Natural killer cell treated with Interleukin-12 subunit alpha and Interleukin-12 subunit beta and Interleukin-15 and Interleukin-18, amount 100 ng/mL, for 72 hours (primary cell): ENCODE measurements around the gene PNPT1. TPM values are rescaled to one million over a fixed set of nuclear protein-coding genes. Genes with fewer than 3 reads are reported as not detected.
"Not testable (repeated sequence)": the region's sequence is repeated elsewhere in the genome, so short reads cannot be mapped to it uniquely, and the experiment has no call there.

Source experiments
- ATAC-seq, 2 donors: fragments of 150-1000 bp; cut with Tn5 transposase in 1 of 2; sonication (Bioruptor Pico), chemical (Tn5 transposase) in 1 of 2; 2 replicates each; pipeline ENCODE4 v1.10.0; 2021
- DNase-seq: peaks from one replicate; pipeline ENCODE4 v3.0.0; 2022; ENCODE audit warnings: low spot score
- H3K27ac Mint-ChIP-seq, 2 donors: 1 replicate in 1 of 2; 2 replicates in 1 of 2; pipeline ENCODE4 v1.8.0; 2022; ENCODE audit warnings: mixed read lengths in 2 of 2, mild to moderate bottlenecking in 1 of 2, moderate library complexity in 1 of 2
- H3K27me3 Mint-ChIP-seq, 2 donors: 1 replicate in 1 of 2; 2 replicates in 1 of 2; pipeline ENCODE4 v1.8.0; 2022; ENCODE audit warnings: mixed read lengths in 2 of 2
- H3K36me3 Mint-ChIP-seq: one replicate; pipeline ENCODE4 v1.8.0; 2022; ENCODE audit warnings: mixed read lengths
- H3K4me1 Mint-ChIP-seq, 2 donors: 1 replicate in 1 of 2; 2 replicates in 1 of 2; pipeline ENCODE4 v1.8.0; 2022; ENCODE audit warnings: low read depth in 2 of 2, mixed read lengths in 2 of 2, mild to moderate bottlenecking in 1 of 2
- H3K4me3 Mint-ChIP-seq: one replicate; pipeline ENCODE4 v1.8.0; 2022; ENCODE audit warnings: mixed read lengths
- H3K9me3 Mint-ChIP-seq: 2 replicates; pipeline ENCODE4 v1.8.0; 2022; ENCODE audit warnings: mixed read lengths
- total RNA-seq, 2 donors: library from RNA; stranded (reverse); gene quantifications; one replicate each; pipeline ENCODE4 v1.2.3, GENCODE V29; 2022

PNPT1 gene
- total RNA-seq, 2 donors from 2014 or later, result 30.4 to 64.9 TPM

DNA sequence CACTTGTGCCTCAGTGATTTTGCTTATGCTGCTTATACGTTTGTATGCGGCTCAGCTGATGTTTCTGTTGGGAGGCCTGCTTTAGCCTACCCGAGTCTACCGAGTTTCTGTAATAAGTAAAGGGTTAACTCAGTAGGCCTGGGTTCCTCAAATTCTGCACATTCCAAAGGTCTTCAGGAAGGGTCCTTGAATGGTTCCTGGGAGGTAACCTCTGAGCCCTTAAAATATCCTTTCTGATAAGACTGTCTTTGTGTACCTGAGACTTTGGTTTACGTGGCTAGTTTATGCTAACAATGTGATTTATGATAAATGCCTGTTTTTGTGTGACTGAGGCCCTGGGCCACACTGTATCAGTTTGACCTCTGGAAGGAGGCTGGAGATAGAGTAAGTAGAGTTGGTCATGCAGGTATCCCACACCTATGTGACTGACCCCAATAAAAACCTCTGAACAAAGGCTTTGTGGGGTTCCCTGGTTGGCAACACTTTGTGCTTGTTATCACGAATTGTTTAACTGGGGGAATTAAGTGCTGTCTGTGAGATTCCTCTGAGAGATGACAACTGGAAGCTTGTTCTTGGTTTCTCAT, 18.9 kb upstream of the PNPT1 start:
- Mint-ChIP-seq H3K36me3 (no peaks in the 10 kb centered on the region), H3K27me3 (peaks cover 19 to 26% of the 10 kb centered on the region in 2 donors), H3K4me3 (no peak overlapping the region), H3K4me1 (no peaks in the 10 kb centered on the region), H3K9me3 (no peaks in the 10 kb centered on the region), H3K27ac (no peak overlapping the region)
- no peak for ATAC-seq
- DNase-seq, result no peak

DNA sequence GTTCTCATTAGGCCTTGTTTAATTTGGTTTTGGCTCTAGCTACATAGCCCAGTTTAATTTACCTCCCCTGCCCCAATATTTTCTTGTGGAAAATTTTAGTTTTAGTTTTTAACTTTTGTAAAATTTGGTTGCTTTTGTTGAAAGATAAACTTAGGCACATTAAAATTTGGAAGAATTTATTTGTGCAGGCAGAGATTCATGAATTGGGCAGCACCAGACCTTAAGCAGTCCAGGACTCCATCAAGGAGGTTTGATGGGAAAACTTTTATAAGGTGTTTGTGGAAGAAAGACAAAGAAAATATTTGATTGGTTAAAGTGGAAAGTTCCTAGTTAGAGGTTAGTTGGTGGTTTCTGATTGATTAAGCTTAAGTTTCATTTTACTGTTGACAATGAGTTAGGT, 16.4 kb upstream of the PNPT1 start:
- no peak for ATAC-seq

DNA sequence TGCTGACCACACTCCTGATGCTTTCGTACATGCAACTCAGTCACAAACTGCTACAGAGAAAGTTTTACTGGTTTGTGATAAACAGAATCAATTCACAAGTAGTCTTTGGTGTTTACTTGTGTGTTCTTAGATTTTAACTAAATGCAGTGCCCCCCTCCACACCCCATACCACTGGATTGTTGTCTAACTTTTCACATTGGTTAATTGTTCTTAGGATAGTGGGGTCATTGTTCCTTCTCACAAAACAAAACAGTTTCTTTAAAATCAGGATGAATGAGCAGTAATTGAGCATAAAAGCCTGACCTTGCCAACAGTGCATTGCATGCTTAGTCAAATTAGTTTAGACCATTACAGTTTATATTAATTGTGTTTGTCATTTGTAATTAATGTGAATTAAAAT, 14.1 kb upstream of the PNPT1 start:
- ATAC-seq, result no peak
- no peaks in the 10 kb centered on the region for H3K9me3 Mint-ChIP-seq
- H3K4me1 Mint-ChIP-seq, result no peaks in the 10 kb centered on the region
- H3K4me3 Mint-ChIP-seq, result no peak overlapping the region
- peaks cover 21 to 32% of the 10 kb centered on the region in 2 donors for H3K27me3 Mint-ChIP-seq
- DNase-seq, result no peak
- no peak overlapping the region for H3K27ac Mint-ChIP-seq
- H3K36me3 Mint-ChIP-seq, result no peaks in the 10 kb centered on the region

More for the DNA sequence above, 16.4 kb upstream of the PNPT1 start:
- H3K9me3 Mint-ChIP-seq, result no peaks in the 10 kb centered on the region
- no peak overlapping the region for H3K27ac Mint-ChIP-seq
- H3K4me1 Mint-ChIP-seq, result no peaks in the 10 kb centered on the region
- H3K36me3 Mint-ChIP-seq, result no peaks in the 10 kb centered on the region
- H3K27me3 Mint-ChIP-seq, result peaks cover 14 to 21% of the 10 kb centered on the region in 2 donors
- no peak for DNase-seq
- H3K4me3 Mint-ChIP-seq, result no peak overlapping the region

DNA sequence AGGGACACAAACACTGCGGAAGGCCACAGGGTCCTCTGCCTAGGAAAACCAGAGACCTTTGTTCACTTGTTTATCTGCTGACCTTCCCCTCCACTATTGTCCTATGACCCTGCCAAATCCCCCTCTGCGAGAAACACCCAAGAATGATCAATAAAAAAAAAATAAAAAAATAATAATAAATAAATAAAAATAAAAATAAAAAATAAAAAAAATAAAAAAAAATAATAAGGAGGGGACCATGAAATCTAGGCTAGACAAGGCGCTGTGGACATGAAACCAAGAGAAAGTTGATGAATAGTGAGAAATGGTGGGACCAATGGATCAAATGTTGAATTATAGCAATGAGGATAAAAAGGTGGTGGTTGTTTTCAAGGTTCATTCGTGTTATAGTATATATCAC, 12.6 kb upstream of the PNPT1 start:
- not testable (repeated sequence) for H3K4me1 Mint-ChIP-seq, H3K36me3 Mint-ChIP-seq, H3K9me3 Mint-ChIP-seq, DNase-seq, H3K27ac Mint-ChIP-seq, ATAC-seq, H3K4me3 Mint-ChIP-seq
- H3K27me3 Mint-ChIP-seq, result peaks cover 27 to 32% of the 10 kb centered on the region in 2 donors

DNA sequence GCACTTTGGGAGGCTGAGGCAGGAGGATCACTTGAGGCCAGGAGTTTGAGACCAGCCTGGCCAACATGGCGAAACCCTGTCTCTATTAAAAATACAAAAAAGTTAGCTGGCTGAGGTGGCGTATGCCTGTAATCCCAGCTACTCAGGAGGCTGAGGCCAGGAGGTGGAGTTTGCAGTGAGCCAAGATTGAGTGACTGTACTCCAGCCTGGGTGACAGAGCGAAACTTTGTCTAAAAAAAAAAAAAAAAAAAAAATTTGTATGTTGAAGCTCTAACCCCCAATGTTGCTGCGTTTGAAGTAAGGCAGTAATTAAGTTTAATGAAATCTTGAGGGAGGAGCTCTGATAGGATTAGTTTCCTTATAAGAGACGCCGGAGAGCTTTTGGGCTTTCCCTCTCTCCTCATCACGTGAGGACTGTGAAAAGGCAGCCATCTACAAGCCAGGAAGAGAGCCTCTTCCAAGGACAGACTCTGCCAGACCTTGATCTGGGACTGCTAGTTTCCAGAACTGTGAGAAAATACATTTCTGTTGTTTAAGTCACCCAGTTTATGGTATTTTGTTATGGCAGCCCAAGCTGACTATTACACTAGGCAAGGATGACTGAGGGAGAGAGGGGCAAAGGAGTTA, 11.5 kb upstream of the PNPT1 start:
- DNase-seq (no peak), ATAC-seq (no peak)
- peaks cover 26 to 32% of the 10 kb centered on the region in 2 donors for H3K27me3 Mint-ChIP-seq
- no peaks in the 10 kb centered on the region for H3K4me1 Mint-ChIP-seq
- H3K4me3 Mint-ChIP-seq, result no peak overlapping the region
- no peak overlapping the region for H3K27ac Mint-ChIP-seq
- no peaks in the 10 kb centered on the region for H3K36me3 Mint-ChIP-seq
- no peaks in the 10 kb centered on the region for H3K9me3 Mint-ChIP-seq

GRCh38 chr2:55703350-55703749, 9.7 kb upstream of the PNPT1 start:
- Mint-ChIP-seq H3K36me3 (no peaks in the 10 kb centered on the region), H3K27me3 (peaks cover 32 to 42% of the 10 kb centered on the region in 2 donors), H3K9me3 (no peaks in the 10 kb centered on the region), H3K27ac (no peak overlapping the region), H3K4me1 (no peaks in the 10 kb centered on the region), H3K4me3 (no peak overlapping the region)
- ATAC-seq, result no peak
- no peak for DNase-seq

GRCh38 chr2:55692740-55693139, 904 bp downstream of the PNPT1 start:
- peaks cover 16 to 18% of the 10 kb centered on the region in 2 donors for H3K4me1 Mint-ChIP-seq
- H3K9me3 Mint-ChIP-seq, ATAC-seq, DNase-seq, H3K27me3 Mint-ChIP-seq, H3K36me3 Mint-ChIP-seq: not testable (repeated sequence)
- H3K27ac Mint-ChIP-seq, result peak overlapping the region; percentile 87 to 94
- H3K4me3 Mint-ChIP-seq, result peak overlapping the region; percentile 99

- no peaks in the 10 kb centered on the region for H3K9me3 Mint-ChIP-seq
- no peak overlapping the region for H3K27ac Mint-ChIP-seq
- no peaks in the 10 kb centered on the region for H3K4me1 Mint-ChIP-seq
Measured at GRCh38 chr2:55672630-55673029, 21.0 kb downstream of the PNPT1 start.

GRCh38 chr2:55668956-55669355, 24.7 kb downstream of the PNPT1 start:
- Mint-ChIP-seq H3K36me3 (peaks cover 15% of the 10 kb centered on the region), H3K4me1 (no peaks in the 10 kb centered on the region), H3K9me3 (no peaks in the 10 kb centered on the region), H3K27me3 (no peaks in the 10 kb centered on the region), H3K4me3 (no peak overlapping the region), H3K27ac (no peak overlapping the region)
- no peak for DNase-seq
- no peak for ATAC-seq

More at GRCh38 chr2:55672630-55673029, 21.0 kb downstream of the PNPT1 start:
- Mint-ChIP-seq H3K27me3 (no peaks in the 10 kb centered on the region), H3K36me3 (peaks cover 11% of the 10 kb centered on the region), H3K4me3 (no peak overlapping the region)
- ATAC-seq, result no peak
- no peak for DNase-seq

GRCh38 chr2:55653255-55653654, 40.4 kb downstream of the PNPT1 start:
- H3K9me3 Mint-ChIP-seq, result no peaks in the 10 kb centered on the region
- no peak overlapping the region for H3K4me3 Mint-ChIP-seq
- DNase-seq (no peak), ATAC-seq (no peak)
- H3K27me3 Mint-ChIP-seq, result no peaks in the 10 kb centered on the region
- no peak overlapping the region for H3K27ac Mint-ChIP-seq
- no peaks in the 10 kb centered on the region for H3K4me1 Mint-ChIP-seq
- peaks cover 10% of the 10 kb centered on the region for H3K36me3 Mint-ChIP-seq

DNA sequence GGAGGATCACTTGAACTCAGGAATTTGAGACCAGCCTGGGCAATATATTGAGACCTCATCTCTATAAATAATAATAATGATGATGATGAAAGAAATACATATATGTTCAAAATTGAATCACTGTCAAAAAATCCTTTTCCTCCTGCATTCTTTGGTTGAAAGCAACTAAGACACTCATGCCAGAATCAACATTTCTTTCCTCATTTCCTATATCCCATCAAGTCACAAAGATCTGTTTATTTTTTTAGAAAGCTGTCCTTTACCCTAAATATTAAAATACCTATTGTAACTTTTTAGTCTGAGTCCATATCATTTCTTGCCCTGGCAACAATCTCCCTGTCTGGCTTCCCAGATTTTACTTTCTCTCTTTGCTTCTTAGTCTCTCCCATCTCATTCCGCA, 44.4 kb downstream of the PNPT1 start:
- H3K4me3 Mint-ChIP-seq, result no peak overlapping the region
- H3K9me3 Mint-ChIP-seq, result no peaks in the 10 kb centered on the region
- ATAC-seq (no peak), DNase-seq (no peak)
- H3K4me1 Mint-ChIP-seq, result no peaks in the 10 kb centered on the region
- H3K36me3 Mint-ChIP-seq, result peaks cover 1% of the 10 kb centered on the region
- no peak overlapping the region for H3K27ac Mint-ChIP-seq
- H3K27me3 Mint-ChIP-seq, result no peaks in the 10 kb centered on the region

DNA sequence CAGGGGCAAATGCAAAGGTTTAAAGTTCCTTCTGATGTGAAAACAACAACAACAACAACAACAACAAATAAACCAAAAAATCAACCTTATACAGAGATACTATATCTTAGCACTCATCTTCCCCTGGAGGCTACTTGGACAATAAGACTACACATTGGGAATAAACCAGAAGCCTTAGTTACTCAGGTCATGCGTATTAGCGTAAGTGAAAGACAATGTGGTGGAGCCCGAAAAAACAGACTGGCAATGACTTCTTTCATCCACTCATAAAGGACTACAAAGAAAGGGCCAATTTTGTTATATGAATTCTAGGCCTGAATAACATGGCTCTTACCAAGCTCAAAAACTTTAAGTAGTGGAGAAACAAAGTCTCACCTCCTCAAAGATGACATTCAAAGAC, 56.8 kb downstream of the PNPT1 start:
- ATAC-seq (no peak), DNase-seq (no peak)
- Mint-ChIP-seq H3K4me1 (no peaks in the 10 kb centered on the region), H3K9me3 (no peaks in the 10 kb centered on the region), H3K27me3 (no peaks in the 10 kb centered on the region), H3K27ac (no peak overlapping the region), H3K4me3 (no peak overlapping the region), H3K36me3 (peaks cover 11% of the 10 kb centered on the region)

GRCh38 chr2:55628931-55629330, 64.7 kb downstream of the PNPT1 start:
- DNase-seq (no peak), ATAC-seq (no peak)
- Mint-ChIP-seq H3K27ac (no peak overlapping the region), H3K27me3 (no peaks in the 10 kb centered on the region), H3K4me1 (peaks cover 13 to 16% of the 10 kb centered on the region in 2 donors), H3K4me3 (no peak overlapping the region), H3K9me3 (no peaks in the 10 kb centered on the region), H3K36me3 (no peaks in the 10 kb centered on the region)

DNA sequence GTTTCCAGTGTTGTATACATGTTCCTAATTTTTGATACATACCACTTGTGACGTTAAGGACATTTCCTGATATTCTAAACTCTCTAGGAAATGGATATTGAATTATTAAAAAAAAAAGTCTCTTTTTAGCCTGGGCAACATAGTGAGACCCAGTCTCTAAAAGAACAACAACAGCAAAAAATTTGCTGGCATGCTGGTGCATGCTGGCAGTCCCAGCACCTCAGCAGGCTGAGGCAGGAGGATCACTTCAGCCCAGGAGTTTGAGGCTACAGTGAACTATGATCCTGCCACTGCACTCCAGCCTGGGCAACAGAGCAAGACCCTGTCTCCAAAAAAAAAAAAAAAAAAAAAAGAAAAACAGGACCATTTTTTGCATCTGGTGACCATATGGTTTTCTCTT, 65.7 kb downstream of the PNPT1 start:
- no peaks in the 10 kb centered on the region for H3K36me3 Mint-ChIP-seq
- H3K27ac Mint-ChIP-seq, result no peak overlapping the region
- no peak for DNase-seq
- no peak for ATAC-seq
- no peak overlapping the region for H3K4me3 Mint-ChIP-seq
- H3K27me3 Mint-ChIP-seq, result no peaks in the 10 kb centered on the region
- peaks cover 23 to 24% of the 10 kb centered on the region in 2 donors for H3K4me1 Mint-ChIP-seq
- H3K9me3 Mint-ChIP-seq, result no peaks in the 10 kb centered on the region

DNA sequence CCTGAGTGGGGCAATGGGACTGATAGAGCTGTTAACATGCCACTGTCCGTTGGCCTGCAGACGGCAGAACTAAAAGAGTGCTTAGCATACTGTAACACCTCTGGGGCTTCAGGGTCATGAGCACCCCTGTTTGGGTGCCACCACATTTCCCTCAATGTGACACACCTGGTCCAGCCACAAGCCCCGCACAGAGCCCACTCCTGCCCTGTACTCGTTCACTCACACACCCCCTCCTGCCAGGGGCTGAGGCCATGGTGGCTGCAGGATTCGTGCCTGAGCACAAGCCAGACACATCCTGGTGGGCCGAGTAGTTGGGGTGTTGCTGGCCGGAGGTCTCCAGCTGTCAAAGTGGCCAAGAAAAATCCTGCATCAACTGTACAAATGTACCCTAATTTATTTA, 71.8 kb downstream of the PNPT1 start:
- H3K27me3 Mint-ChIP-seq, result no peaks in the 10 kb centered on the region
- ATAC-seq (no peak), DNase-seq (no peak)
- no peak overlapping the region for H3K27ac Mint-ChIP-seq
- H3K36me3 Mint-ChIP-seq, result no peaks in the 10 kb centered on the region
- H3K4me1 Mint-ChIP-seq, result peaks cover 39 to 43% of the 10 kb centered on the region in 2 donors
- no peaks in the 10 kb centered on the region for H3K9me3 Mint-ChIP-seq
- H3K4me3 Mint-ChIP-seq, result no peak overlapping the region
